ENCODE data around the gene MRPL22.

DNA sequence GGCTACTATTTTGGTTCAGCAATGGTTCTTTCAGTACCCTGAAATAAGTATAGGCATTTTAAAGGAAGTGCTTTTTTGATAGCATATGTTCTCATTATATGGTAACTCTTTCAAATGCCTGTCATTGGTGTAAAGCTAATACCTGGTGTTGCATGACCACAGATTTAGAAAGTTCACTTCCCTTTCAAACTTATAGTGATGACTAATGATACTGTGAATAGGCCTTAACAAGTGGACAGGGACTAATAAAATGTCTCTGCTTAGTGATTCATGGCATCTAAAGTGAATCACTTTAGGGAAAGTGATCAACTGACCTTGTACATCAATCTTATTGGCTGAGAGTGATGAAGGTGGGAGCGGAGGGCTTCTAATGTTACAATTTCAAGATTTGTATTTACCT, 21.6 kb downstream of the MRPL22 start:
- TF ChIP-seq CTCF (IDR thresholded peaks at IDR 0.05; ENCODE audit: low read depth, low read length) = no peak
- TF ChIP-seq EZH2phosphoT487 (IDR thresholded peaks at IDR 0.05; ENCODE audit: low read depth) = no peak

All from OCI-LY3 (cell line).